ENCODE data around the gene SIPA1L3.

Gene SIPA1L3

DNA sequence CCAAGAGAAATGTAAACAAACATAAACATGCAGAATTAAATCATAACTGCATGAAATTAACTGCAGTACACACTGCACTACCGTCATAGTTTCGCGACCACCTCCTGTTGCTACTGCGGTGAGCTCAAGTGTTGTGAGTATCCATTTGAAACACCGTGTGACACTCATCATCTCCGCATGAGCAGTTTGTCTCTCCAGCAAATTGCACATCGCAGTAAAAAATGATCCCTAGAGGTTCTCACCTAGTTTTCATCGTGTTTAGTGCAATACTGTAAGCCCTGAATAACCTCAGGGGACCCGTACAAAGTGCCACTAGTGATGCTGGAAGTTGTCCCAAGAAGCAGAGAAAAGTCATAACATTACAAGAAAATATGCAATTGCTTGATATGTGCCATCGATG, 169.3 kb downstream of the SIPA1L3 start:
- TF ChIP-seq MYC (IDR thresholded peaks at IDR 0.05; ENCODE audit: low read depth, low read length) (no peak), MAX (IDR thresholded peaks at IDR 0.05; ENCODE audit: low read depth, low read length) (no peak), POLR2A (IDR thresholded peaks at IDR 0.05; ENCODE audit: extremely low read depth, insufficient read length) (no peak)
- TF ChIP-seq, protein P1, sequence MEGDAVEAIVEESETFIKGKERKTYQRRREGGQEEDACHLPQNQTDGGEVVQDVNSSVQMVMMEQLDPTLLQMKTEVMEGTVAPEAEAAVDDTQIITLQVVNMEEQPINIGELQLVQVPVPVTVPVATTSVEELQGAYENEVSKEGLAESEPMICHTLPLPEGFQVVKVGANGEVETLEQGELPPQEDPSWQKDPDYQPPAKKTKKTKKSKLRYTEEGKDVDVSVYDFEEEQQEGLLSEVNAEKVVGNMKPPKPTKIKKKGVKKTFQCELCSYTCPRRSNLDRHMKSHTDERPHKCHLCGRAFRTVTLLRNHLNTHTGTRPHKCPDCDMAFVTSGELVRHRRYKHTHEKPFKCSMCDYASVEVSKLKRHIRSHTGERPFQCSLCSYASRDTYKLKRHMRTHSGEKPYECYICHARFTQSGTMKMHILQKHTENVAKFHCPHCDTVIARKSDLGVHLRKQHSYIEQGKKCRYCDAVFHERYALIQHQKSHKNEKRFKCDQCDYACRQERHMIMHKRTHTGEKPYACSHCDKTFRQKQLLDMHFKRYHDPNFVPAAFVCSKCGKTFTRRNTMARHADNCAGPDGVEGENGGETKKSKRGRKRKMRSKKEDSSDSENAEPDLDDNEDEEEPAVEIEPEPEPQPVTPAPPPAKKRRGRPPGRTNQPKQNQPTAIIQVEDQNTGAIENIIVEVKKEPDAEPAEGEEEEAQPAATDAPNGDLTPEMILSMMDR (IDR thresholded peaks at IDR 0.05; ENCODE audit: low read depth, low read length), result no peak
- no peak overlapping the region for H3K4me3 ChIP-seq (ENCODE audit: low read depth, low read length)
- DNase-seq (ENCODE audit: low read depth), result no peak

GRCh38 chr19:38078302-38078930, 171.4 kb downstream of the SIPA1L3 start:
- no peak overlapping the region for H3K4me3 ChIP-seq (ENCODE audit: low read depth, low read length)
- TF ChIP-seq POLR2A (IDR thresholded peaks at IDR 0.05; ENCODE audit: extremely low read depth, insufficient read length) (no peak), MYC (IDR thresholded peaks at IDR 0.05; ENCODE audit: low read depth, low read length) (no peak), MAX (IDR thresholded peaks at IDR 0.05; ENCODE audit: low read depth, low read length) (no peak)
- TF ChIP-seq, protein P1 (IDR thresholded peaks at IDR 0.05; ENCODE audit: low read depth, low read length), result no peak
- DNase-seq (ENCODE audit: low read depth), result no peak

- peak; percentile 23 for DNase-seq (ENCODE audit: low read depth)
- no peak overlapping the region for H3K4me3 ChIP-seq (ENCODE audit: low read depth, low read length)
- no peak for TF ChIP-seq MAX (IDR thresholded peaks at IDR 0.05; ENCODE audit: low read depth, low read length)
- TF ChIP-seq MYC (IDR thresholded peaks at IDR 0.05; ENCODE audit: low read depth, low read length), result no peak
- TF ChIP-seq, protein P1 (IDR thresholded peaks at IDR 0.05; ENCODE audit: low read depth, low read length), result no peak
- TF ChIP-seq POLR2A (IDR thresholded peaks at IDR 0.05; ENCODE audit: extremely low read depth, insufficient read length), result no peak
Observed at GRCh38 chr19:38079926-38080380, 172.9 kb downstream of the SIPA1L3 start.

- no peak overlapping the region for H3K4me3 ChIP-seq (ENCODE audit: low read depth, low read length)
- DNase-seq (ENCODE audit: low read depth), result no peak
- TF ChIP-seq MYC (IDR thresholded peaks at IDR 0.05; ENCODE audit: low read depth, low read length) (no peak), MAX (IDR thresholded peaks at IDR 0.05; ENCODE audit: low read depth, low read length) (no peak), POLR2A (IDR thresholded peaks at IDR 0.05; ENCODE audit: extremely low read depth, insufficient read length) (no peak)
- TF ChIP-seq, protein P1 (IDR thresholded peaks at IDR 0.05; ENCODE audit: low read depth, low read length), result no peak
Observed at GRCh38 chr19:38081547-38082255, 174.7 kb downstream of the SIPA1L3 start.

DNA sequence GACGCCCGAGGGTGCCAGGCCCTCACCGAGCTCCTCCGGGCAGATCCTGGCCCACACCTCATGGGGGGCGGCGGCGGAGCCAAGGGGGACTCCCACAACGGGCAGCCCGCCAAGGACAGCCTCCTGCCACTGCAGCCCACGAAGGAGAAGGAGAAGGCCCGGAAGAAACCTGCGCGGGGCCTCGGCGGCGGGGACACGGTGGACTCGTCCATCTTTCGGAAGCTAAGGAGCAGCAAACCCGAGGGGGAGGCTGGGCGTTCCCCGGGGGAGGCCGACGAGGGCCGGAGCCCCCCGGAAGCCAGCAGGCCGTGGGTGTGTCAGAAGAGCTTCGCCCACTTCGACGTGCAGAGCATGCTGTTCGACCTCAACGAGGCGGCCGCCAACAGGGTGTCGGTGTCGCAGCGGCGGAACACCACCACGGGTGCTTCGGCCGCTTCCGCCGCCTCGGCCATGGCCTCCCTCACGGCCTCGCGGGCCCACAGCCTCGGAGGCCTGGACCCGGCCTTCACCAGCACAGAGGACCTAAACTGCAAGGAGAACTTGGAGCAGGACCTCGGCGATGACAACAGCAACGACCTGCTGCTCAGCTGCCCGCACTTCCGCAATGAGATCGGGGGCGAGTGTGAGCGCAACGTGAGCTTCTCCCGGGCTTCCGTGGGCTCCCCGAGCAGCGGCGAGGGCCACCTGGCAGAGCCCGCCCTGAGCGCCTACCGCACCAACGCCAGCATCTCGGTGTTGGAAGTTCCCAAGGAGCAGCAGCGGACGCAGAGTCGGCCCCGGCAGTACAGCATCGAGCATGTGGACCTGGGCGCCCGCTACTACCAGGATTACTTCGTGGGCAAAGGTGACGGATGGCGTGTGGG, 175.5 kb downstream of the SIPA1L3 start:
- H3K4me3 ChIP-seq (ENCODE audit: low read depth, low read length), result no peak overlapping the region
- no peak for DNase-seq (ENCODE audit: low read depth)
- TF ChIP-seq, protein P1 (IDR thresholded peaks at IDR 0.05; ENCODE audit: low read depth, low read length), result no peak
- no peak for TF ChIP-seq POLR2A (IDR thresholded peaks at IDR 0.05; ENCODE audit: extremely low read depth, insufficient read length)
- TF ChIP-seq MYC (IDR thresholded peaks at IDR 0.05; ENCODE audit: low read depth, low read length), result no peak
- TF ChIP-seq MAX (IDR thresholded peaks at IDR 0.05; ENCODE audit: low read depth, low read length), result no peak

All from NB4 (cell line).